Epidermal melanocyte (primary cell): ENCODE data around the gene APBB2.
A peak's percentile ranks its signal among the peaks of the same experiment; 100 is the strongest.

Source experiments
- DNase-seq: peaks from one replicate; pipeline ENCODE4 v3.0.0; 2011; ENCODE audit warnings: low spot score; ENCODE audit not compliant: insufficient read length

APBB2 gene

DNA sequence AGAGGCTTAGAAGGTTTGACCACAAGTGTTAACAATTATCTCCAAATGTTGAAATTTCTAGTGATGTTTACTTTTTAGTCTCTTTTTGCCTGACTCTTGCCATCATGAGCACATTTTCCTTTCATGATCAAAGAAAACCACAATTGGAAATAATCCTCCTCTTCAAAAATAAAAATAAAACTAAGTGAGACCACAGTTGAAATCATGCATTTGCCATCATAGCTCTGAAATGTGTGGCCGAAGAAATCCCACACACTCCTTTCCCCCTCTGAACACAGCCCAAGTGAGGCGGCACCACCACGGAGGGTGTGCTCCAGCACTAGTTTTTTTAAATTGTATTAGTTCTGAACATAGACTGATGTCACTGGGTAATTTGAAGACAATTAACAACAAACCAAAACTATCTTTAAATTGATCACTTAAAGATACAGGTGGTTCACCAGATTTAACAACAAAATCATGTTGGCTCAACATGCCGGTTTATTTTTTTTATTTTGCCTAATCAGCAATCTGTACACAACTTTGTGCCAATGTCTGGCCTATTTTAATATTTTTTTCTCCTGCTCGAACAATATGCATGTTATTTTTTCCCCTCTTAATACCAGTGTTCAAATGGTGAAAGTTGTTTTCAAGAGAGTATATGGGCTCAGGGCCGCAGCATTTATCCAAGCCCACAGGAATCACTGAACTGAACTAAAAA, 17.6 kb downstream of the APBB2 start:
- no peak for DNase-seq

DNA sequence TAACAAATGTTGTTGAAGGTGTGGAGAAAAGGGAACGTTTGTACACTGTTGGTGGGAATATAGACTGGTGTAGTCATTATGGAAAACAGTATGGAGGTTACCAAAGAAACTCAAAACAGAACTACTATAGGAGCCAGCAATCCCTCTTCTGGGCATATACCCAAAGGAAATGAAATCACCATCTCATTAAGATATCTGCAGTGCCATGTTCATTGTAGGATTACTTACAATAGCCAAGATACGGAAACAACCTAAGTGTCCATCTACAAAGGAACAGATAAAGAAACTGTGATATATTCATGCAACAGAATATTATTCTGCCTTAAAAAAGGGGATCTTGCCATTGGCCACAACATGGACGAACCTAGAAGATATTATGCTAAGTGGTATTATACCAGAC, 22.2 kb downstream of the APBB2 start:
- DNase-seq, result no peak

DNA sequence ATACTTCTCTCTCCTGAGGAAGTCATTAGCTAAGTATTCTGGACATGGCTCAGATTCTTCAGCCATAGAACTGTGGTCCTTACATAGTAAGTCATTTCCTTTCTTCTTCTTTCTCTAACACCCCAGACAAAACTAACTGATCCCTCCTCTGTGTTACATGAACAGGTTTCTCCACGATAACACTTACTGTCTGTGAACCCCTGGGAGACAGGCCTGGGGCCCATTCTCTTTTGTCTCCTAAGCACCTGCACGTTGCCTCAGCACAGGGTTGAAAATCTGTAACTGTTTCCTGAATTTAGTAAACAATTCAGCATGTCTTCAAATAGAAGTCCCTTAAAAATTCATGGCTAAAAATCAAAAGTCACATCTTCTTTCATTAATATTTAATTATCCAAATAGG, 24.7 kb downstream of the APBB2 start:
- DNase-seq, result no peak

DNA sequence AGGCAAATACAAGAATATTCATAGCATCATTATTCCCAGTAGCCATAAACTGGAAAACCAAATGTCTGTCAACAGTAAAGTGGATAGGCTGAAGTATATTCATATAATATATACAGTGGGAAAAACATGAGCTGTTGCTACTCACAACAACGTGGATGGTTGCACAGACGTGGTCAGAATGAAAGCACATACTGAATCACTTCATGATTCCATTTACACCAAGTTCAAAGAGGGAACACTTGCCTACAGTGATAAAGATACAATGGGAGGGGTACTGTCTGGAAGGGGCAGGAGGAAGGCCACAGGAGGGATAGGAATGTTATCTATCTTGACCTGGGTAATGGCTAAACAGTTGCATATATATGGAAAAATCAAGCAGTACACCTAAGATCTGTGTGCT, 25.3 kb downstream of the APBB2 start:
- no peak for DNase-seq

DNA sequence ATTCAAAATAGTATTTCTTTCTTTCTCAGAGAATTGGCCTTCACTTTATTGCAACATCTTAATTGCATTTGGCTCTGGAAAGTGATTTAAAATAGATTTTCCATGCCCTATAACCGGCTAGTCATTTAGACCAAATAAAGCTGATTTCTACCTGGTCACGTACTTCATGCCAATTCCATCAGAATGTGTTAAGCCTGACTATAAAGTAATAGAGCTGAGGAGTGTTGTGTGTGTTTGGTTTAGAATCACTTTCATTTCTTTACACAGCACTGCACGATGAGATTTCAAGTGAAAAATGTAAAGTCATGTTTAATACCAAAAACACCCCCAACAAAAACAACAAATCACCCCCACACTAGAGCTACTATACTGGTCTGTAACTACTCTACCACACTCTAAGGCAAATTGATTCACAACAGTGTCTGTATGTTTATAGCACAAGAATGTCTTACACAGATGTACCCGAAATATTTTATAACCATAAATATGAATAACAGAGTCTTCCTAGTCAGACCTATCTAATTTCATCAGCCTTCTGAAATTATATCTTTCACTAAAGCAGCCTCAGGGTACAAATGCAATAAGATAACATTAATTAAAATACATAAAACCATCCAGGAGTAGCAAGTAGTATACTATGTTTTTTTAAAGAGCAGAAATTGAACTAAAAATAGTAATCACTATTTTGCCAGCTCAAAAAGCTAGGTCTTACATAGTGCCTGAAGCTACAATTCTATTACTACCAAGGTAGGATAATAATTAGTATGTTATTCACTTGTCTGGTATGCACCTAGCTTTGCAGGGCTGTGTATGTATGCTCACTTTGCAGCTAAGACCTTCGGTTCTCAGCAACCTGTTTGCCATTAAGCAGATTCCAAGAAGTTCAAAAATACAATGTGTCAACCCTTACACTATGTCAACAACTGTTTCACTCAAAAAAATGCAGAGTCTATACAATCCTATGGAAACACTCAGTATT, 28.4 kb downstream of the APBB2 start:
- no peak for DNase-seq

DNA sequence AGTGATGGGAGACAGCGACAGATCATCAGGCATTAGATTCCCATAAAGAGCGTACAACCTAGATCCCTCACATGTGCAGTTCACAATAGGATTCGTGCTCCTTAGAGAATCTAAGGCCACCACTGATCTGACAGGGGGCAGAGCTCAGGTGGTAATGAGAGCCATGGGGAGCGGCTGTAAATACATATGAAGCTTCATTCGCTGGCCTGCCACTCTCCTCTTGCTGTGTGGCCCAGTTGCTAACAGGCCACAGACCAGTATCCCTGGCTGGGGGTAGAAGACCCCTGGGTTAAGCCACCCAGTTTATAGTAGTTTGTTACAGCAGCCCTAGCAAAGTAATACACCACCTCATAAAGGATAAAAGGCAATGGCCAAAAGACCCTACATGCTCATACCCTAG, 30.3 kb downstream of the APBB2 start:
- DNase-seq, result no peak

DNA sequence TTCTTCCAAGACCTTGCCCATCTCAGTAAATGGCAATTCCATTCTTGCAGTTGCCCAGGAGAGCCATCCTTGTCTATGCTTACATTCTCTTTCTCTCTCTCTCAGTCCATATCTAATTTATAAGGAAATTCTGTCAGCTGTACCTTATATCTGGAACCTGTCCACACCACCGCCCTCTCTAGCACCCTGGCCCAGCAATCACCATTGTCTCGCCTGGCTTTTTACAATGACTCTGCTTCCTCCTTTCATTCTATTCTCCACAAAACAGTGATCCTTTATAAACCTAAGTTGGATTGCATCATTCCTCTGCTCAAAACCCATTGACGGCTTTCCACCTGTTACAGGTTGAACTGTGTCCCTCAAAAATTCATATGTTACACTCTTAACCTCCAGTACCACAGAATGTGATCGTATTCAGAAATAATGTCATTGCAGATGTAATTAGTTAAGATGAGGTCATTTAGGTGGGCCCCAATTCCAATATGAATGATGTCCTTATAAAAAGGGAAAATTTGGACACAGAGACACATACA, 31.3 kb downstream of the APBB2 start:
- no peak for DNase-seq

DNA sequence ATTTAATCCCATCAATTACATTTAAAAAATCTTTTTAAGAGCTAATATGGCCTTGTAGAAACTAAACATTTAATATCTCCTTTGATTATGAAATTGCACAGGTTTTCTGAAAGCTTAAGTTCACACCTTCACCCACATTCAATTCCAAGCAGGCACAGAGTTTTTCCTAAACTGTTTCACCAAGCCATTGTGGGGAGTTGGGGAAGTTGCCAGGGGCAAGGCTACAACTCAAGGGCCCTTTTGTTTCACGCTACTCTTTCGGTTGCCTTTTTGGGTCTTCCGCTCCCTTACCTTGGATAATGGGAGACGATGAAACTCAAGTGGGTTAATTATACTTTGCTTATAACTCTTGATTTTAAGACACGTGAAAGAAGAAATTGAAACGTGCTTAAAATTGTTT, 33.3 kb downstream of the APBB2 start:
- DNase-seq, result no peak

DNA sequence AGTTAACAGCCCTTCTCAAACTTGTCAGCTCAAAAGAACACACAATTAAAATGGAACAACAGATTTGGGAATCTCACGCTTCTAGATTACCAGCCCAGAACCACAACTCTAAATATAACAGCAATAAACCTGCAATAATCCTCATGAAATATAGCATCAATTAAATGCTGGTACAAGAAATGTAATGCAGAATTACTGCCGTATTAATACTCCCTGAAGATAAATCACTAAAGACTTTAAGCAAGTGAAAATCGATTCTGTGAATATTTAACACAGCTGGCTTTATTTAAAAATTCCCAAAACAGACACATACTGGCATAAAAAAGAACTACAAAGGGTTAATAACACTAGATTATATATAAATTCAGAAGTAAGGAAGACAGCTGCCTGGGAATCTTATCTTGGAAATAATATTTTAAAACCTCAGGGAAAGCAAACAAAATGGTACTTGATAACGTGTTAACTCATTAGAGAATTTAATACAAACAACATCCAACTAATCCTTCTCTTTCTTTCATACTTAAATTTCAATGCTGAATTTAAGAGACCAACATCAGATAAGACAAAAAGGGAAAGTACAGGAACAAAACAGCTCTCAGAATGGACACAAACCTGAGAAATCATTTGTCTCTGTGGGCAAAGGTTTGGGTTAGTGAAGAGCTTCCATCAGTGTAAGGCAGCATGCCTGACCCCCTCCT, 34.7 kb downstream of the APBB2 start:
- DNase-seq, result no peak

DNA sequence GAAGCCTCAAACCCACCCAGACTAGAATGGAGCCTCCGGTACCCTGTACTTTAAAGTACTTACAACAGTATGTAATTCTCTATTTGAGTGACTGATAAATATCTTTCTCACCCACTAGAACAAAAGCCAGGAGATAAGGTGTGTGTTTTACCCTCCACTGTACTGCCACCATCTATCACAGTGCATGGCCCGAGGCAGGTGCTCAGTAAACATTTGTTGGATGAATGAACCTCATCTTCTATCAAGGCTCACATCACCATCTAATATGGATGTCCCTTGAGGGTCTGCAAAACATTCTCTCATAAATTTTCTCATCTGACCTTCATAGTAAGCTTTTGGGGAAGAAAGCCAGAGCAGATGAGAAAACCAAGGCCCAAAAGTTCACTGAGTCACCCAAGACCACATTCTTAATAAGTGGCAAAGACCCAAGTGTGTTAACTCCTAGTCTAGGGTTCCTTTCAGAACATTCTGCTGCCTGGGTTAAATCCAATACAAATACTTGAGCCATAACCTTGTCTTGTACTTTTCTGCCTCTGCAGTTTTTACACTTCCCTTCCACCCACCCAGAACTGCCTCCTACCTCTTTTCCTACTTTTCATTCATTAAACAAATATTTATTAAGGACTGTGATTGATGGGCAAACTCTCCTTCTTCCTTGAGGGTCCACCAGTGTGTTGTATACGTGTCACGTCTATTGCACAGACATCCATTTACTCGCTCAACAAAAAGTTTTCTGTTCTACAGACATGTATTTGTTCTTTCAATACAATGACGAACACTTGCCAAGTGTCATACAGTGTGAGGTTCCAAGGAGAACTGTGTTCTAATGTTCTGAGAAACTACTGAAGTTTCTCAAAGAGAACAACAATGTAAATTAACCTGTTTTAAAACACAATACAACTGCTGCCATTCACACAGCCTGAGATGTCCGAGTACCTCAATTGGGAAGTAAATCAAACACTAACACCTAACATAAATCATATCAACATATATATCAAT, 35.7 kb downstream of the APBB2 start:
- no peak for DNase-seq

DNA sequence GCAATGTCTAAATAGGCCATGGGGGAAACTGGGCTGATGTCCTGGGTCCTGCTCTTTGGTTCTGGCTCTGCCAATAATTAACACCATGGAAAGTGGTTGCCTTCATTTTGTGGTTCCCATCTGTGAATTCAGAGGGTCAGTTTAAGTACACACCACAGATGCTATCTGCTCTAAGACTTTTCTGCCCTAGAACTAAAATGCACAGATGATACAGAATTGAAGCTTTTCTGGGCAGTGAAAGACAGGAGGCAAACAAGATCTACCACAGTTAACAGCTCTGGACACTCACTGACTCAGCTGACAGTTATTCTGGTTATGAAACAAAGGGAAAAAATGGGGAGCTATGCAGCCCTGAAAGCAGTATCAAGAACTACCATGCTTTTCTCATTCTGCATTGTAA, 37.3 kb downstream of the APBB2 start:
- DNase-seq, result peak; percentile 33

DNA sequence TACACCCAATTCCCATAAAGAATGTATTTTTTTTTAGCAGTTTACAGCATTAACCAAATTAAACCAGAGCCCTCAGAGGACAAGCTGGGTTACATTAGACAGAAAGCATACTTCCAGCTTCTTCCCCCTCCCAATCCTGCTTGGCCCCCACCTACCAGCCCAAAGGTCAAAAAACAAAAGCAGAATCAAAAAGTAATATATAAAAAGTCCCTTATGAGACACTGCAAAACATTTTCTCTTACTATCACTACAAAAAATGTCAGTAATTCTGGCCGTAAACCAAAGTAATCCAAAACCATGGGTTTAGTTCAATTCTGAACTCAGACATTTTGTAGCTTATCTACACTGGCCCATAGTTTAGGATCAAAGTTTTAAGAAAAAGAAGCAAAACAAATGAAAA, 38.0 kb downstream of the APBB2 start:
- no peak for DNase-seq

DNA sequence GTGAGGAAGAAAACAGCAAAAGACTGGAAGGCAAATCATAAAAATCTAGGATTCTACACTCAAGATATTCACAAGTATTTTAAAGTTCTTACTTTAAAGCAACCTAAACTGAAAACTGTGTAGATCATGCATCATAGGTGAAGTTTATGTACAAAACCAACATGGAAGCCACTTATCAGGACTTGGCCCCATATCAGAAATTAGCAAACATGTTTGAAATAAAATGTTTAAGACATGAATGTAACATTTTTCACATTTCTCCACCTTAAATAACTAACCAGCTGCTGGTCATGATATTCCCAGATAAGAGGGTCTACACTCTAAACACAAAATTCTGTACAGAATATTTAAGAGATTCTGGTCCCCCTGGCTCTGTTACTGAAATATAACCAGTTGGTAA, 38.5 kb downstream of the APBB2 start:
- no peak for DNase-seq

DNA sequence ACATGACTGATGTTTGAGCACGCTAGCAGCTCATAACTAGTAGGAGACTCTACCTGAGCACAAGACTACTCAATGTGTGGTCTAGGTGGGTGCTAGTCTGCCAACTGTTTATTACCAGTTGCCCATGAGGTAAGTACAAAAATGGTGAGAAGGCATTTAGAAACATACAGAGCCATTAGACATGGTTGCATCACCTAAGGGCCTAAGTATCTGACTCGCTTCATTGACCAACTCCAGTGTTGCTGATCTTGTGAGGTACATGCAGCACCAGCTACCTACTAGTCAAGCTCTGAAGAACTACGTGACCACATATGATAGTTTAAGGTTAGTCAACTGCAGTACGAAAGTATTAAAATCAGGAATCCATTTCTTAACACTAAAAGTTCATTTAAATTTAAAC, 39.9 kb downstream of the APBB2 start:
- DNase-seq, result no peak

DNA sequence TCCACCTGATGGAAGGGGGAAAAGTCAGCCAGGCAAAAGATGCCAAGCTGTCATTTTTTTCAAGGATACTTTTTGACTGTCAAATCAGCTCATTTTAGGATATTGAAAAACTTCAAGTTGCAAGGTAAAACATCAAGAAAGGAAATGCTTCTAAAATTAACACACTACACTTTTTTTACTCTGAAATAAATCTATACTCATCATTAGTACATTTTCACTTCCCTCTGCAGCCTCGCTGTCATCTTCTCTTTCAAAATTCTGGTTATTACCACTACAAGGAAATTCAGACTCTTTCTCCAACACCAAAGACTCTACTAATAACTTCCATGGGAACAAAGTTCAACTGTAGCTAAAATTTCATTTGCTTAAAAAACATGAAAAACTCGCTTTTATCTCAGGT, 41.6 kb downstream of the APBB2 start:
- no peak for DNase-seq

DNA sequence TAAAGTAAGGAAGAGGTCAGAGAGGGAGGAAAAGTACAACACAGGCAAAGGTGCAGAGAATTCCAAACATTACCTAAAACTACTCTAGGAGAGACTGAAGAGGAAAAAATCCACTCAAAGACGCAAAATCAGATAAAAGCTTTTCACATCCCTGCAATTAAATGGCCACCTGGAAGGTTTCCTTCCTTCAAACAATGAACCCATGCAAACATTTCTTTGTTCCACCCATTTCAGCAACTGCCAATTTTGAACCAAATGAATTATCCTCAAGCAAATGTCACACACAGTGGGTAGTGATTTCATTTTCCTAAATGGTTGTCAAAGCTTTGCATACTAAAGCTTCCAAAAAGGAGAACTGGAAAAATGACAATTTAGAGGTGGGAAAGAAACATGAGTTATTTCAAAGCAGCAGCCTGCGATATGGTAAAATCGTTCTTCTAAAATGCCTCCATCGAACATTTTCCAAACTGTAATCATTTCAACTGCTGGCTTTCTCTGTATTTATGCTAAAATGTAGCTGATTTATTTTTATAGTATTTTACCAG, 45.0 kb downstream of the APBB2 start:
- DNase-seq, result no peak

DNA sequence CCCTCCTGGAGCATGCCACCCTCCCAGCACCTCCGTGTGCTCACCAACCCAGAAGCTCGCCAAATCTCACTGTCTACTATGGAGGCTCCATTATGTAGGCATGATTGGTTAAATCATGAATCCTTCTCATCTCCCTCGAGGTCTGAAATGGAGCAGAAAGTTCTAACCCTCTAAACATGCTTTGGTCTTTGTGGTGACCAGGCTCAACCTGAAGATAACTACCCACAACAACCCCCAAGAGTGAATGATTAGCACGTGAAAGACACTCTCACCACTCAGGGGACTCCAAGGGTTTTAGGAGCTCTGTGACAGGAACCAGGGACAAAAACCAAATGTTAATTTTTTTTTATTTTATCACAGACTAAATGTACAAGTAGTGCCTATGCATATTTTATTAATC, 47.2 kb downstream of the APBB2 start:
- no peak for DNase-seq

DNA sequence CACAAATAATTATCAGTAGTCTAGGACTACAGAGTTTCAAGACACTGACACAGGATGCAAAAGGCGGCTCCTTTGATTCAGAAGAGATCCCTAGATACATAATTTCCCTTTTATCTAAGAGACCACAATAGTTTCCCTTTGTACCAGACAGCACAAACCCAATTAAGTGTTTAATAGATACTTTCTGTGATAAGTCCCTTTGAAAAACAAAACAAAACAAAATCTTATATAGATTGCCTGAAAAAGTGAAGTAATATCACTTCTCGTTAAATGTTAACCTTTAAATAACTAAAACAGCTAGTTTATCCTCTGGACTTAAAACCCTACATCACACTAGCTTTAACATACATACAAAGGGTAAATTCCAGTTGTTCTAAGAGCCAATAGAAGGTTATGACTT, 49.9 kb downstream of the APBB2 start:
- no peak for DNase-seq

DNA sequence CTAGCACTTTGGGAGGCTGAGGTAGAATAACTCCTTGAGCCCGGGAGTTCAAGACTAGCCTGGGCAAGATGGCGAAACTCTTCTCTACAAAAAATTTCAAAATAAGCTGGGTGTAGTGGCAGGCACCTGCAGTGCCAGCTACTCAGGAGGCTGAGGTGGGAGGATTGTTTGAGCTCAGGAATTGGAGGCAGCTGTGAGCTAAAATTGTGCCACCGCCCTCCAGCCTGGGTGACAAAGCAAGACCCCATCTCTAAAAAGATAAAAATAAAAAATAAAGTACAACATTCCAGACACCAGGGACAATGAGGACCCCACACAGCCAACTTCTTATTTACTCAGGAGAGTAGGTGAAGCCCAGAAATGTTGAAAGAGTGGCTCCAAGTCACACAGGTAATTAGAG, 53.0 kb downstream of the APBB2 start:
- no peak for DNase-seq

DNA sequence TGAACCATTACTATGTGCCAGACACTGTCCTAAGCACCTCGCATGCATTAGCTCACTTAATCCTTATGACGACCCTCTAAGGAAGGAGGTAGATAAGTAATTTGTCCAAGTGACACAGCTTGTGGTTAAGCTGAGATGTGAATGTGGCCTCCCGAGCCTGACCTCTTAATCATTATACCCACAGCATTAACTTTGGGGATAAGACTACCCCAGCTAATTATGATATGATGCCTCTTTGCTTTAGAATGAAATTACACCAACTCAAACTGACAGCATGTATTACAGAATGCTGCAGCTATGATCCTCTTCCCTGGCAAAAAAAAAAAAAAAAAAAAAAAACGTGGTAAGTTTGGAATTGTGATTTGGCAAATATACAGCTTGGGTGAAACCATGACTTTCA, 53.5 kb downstream of the APBB2 start:
- DNase-seq, result no peak
